Bone marrow (tissue), 2 donors: ENCODE data around the gene TANC1.

Source experiments
- DNase-seq, 2 donors: peaks; one replicate each; lab custom pipeline; 2025; lab: John Stamatoyannopoulos, UW

Gene TANC1

DNA sequence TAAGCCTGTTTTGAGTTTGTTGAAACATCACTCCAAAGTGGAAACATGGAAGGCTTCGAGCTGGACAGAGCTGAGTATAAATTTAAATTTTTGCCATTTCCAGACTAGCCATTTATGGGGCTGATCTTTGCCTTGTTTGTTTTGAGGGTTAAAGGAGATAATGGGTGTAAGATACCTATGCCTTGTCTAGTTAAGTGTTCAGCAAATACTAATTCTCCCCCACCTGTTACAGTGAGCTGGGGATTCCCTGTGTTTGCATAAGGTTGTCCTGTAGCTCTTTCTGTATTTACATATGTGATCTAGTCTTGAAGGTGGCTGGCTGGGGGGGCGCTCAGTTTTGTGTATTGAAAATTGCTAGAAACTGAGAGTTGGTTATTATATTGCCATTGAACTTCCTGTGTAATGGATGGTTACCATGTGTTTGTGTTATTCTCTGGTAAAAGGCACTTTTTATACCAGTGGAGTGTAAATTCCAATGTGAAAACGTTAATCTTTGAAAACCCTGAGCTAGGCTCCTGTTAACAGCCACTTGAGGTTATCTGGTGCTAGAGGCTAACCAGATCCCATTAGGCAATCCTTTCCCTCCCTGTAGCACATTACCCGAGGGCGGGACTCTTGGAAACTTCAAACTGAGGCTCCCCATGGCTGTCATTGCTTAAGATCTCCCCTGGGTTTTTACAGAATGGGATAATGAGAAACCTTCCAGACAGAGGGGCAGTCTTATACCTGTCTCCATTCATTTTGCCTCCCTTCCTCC is 26.7 kb downstream of the TANC1 start:
- DNase-seq: no peak

GRCh38 chr2:158995677-158996049 is 27.2 kb downstream of the TANC1 start:
- no peak for DNase-seq

GRCh38 chr2:158996378-158996993 is 28.0 kb downstream of the TANC1 start:
- no peak for DNase-seq

DNA sequence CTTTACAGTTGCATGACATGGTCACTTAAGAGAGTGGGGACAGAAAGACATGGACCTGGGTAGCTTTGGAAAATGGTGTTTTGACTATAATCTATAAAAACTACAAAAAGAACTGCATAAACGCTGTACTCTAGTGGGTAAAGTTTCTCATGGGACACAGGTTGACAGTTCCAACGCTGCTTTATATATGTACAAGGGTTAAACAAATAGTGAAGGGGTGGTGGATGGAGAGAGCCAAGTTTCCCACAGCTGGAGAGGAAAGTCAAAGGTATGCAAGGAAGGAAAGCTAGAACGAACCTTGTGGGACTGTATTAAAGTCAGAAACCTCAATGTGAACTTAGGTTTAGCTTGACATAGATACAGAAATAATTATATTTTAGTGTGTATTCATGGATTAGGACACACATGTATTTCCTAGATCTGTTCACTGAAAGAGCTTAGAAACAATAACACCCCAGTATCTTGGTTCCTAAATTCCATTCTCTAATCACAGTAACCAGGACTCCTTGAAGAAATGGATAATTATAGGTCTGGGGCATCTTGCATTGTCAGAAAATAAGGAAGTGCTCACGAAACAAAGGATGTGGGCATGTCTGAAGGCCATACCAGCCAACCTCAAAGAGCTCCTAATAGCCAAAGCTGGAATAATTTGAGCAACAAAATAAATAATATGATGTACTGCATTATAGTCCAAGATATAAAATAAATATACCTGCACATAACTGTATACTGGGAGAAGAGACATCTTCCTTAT is 28.8 kb downstream of the TANC1 start:
- DNase-seq: peak in 1 of 2 donors; percentile 14

DNA sequence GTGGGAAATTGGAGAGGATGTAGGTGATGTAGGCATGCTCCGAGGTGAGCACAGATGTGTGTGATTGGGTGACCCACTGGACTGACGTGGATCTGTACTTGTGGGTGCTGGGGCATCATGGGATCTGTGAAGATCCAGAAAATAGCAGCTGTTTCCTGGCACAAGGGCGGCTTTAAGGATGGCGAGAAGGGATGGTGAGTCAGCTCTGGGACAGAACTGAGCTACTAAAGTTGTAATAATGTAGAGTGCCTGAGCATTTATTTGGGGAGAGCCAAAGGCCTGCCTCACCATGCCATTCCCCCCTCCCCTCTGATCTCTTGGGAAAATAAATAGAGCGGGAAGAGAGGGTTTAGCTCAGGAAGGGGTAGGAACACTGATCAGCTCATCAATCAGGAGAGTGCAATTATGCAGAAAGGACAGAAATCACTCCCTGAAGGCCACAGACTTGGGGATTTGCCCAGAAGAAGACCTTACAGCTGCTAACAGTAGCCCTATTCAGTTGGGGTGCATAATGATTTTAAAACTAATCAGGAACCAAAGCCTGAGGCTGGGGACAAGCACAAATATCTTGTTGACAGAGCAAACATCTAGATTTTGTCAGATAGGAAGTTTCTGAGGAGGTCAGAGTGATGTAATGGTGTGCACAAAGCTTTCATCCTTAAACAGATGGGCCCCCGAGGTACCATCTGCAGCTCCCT is 30.3 kb downstream of the TANC1 start:
- DNase-seq: no peak

GRCh38 chr2:158999458-158999857 is 31.0 kb downstream of the TANC1 start:
- no peak for DNase-seq

DNA sequence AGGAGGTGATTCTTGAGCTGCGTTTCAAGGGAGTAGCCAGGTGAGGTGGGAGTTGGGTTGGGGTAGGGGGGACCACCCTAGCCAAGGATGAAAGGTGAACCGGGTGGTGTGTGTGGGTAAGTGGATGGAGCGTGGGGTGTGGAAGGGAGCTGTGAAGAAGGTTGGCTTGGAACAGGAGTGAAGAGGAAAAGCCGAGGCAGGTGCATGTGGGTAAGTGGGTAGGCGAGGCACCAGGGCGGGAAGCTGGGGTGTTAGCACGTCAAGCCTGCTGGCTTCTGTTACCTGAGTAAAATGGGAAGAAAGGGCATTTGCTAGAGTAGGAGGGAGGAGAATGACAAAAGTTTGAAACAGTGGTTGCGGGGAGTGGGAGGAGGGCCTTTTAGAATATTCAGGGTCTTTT is 31.6 kb downstream of the TANC1 start:
- no peak for DNase-seq

DNA sequence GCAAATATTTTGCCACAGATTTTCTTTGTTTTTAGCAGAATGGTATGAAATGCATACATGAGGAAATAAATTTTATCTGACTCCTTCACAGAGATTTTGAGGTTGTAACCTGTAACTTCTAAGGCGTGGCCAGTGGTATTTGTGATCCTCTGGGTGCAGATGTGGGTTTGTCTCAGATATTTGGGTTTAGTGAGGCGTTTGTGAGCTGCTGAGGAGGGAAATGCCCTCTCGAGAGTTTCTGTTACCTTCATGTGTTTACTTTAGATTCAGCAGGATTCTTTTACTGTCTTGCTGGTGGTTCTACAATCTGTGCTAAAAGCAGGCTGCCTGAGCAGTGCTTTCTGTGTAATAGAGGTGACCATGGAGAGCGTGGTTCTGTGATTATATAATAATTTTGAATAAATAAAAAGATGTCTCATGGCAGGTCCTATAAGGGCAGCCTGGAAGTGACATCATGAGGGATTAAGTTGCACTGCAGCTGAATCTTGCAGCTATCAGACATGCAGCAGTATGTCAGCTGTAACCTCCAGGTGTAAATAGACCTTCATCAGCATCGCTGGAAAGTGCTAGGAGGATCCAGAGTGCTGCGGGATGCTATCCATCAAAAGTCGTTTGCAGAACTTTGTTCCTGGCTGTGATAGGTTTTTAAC is 34.1 kb downstream of the TANC1 start:
- no peak for DNase-seq

DNA sequence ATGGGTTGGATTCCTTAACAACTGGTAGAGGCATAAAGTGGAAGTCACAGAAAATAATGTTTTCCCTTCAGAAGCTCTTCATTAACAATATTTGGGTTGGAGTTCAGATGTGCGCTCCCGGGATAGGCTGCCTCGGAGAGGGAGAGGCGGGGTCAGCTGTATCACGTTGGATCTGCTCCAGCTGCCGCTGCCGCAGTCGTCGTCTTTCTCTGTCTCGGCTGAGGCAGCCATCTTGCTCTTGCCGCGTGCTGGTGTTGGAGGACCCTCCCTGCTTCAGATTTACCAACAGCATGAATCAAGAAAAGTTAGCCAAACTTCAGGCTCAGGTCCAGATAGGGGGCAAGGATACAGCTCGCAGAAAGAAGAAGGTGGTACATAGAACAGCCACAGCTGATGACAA is 35.1 kb downstream of the TANC1 start:
- no peak for DNase-seq

GRCh38 chr2:159004849-159005248 is 36.4 kb downstream of the TANC1 start:
- DNase-seq: no peak

DNA sequence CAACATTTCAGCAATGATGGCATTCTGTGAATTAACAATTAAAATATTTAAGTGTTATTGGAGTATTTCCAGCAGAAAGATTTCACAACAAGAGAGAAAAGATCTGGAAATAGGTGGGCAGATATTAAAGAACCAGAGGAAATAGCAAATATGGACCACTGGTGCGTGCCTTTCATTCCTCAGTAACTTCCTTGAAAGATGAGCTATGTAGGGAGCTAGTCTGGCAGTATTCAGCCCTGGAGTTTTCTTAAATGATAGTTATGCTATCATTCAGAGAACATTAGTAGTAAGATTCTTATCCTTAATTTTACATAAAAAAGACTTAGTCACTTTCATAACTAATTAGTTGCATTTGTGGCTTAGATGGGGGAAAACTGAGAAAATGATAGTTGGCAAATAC is 41.5 kb downstream of the TANC1 start:
- DNase-seq: no peak

DNA sequence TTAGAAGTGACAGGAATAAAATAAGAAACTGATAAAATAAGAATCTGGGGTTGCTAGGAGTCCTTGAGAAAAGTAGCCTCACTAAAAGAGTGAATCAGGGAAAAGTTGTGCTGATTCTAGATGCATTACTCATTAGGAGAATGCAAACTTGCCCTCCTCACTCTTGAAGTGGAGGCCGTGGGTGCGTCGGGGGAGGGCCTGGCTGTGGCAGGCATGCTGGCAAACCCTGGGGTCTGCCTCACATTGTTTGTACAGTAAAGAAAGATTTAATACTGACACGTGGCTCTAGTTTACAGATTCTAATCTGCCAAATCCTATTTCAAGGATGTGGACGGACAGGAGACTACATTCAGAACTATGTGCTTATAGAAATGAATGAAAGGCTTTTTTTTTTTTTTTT is 41.9 kb downstream of the TANC1 start:
- no peak for DNase-seq

DNA sequence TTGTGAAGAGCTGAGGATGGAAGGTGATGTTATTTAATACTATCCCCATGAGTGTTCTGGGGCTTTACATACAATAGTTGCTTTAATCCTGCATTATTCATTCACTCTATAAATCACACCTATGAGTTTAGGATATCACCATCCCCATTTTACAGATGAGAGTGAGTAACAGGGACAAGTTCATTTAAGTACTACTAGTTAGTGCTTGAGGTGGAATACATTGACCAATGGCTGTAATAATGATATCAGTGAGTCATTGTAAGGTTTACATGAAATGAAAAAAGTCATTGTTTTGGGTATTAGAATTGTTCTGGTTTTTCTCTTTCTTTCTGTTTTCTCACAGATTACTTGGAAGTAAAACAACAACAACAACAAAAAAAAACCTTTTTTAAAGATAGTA is 42.5 kb downstream of the TANC1 start:
- DNase-seq: no peak

DNA sequence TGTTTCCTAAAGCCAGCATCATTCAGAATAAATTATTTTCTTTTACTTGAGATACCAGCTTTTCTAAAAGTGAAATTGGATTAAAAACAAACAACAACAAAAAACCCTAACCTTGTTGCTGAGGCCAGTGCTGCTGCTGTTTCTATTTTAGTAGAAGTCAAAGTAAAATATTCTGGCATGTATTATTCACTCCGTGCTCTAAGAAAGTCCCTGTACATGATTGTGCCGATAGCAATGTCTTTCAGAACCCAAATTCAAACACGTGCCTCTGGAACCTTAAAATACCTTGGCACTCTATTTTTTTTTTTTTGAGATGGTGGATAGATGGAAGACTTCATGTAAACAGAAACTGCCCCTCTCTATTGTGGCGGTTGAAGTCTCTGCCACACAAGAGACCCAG is 43.7 kb downstream of the TANC1 start:
- DNase-seq: no peak

- no peak for DNase-seq
These were observed 44.7 kb downstream of the TANC1 start for GRCh38 chr2:159013103-159013502.

DNA sequence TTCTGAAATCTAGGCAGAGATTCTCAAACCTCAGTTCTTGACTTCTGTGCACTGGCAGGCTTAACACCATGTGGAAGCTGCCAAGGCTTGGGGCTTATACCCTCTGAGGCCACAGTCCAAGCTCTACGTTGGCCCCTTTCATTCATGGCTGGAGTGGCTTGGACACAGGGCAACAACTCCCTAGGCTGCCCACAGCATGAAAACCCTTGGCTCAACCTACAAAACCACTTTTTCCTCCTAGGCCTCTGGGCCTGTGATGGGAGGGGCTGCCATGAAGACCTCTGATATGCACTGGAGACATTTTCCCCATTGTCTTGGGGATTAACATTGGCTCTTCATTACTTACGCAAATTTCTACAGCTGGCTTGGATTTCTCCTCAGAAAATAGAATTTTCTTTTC is 46.7 kb downstream of the TANC1 start:
- DNase-seq: no peak

DNA sequence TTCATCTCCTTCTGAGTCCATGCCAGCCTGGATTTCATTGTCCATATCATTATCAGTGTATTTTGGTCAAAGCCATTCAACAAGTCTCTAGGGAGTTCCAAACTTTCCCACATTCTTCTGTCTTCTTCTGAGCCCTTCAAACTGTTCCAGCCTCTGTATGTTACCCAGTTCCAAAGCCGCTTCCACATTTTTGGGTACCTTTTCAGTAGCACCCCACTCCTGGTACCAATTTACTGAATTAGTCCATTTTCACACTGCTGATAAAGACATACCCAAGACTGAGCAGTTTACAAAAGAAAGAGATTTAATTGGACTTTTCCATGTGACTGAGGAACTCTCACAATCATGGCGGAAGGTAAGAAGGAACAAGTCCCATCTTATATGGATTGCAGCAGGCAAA is 47.4 kb downstream of the TANC1 start:
- no peak for DNase-seq

- DNase-seq: no peak
These were observed 49.4 kb downstream of the TANC1 start for GRCh38 chr2:159017837-159018236.

GRCh38 chr2:159019021-159019420 is 50.6 kb downstream of the TANC1 start:
- DNase-seq: no peak

GRCh38 chr2:159022019-159022418 is 53.6 kb downstream of the TANC1 start:
- no peak for DNase-seq

- DNase-seq: no peak
These were observed 57.7 kb downstream of the TANC1 start for GRCh38 chr2:159026170-159026569.

GRCh38 chr2:159028776-159029175 is 60.3 kb downstream of the TANC1 start:
- DNase-seq: no peak
